Stimulated activated CD4-positive, alpha-beta T cell treated with anti-CD3 and anti-CD28 coated beads, Interleukin-1b, Interleukin-23, amount 100 ng/mL, for 24 hours (primary cell): ENCODE measurements around the gene CHCHD6.

ENCODE experiments used
- DNase-seq, 4 experiments: peaks; one replicate each; pipeline ENCODE4 v3.0.0-alpha.2; 2020; ENCODE audit warnings: low read depth in 4 of 4, low spot score in 1 of 4

Gene CHCHD6

DNA sequence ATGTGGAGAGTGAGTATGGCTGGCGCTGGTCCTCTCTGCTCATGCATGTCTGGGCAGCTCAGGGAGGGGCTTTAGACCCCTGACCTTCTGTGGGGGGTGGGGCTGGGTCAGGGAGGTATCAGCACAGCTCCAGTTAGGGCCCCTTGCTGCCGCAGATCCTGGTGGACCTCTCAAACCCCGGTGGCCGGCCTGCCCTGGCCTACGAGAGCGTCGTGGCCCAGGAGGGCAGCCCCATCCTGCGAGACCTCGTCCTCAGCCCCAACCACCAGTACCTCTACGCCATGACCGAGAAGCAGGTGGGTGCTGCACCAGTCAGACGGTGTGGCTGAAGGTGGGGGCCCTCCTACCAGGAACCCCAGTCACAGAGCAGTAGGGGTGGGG lies 299.1 kb downstream of the CHCHD6 start:
- no peak for DNase-seq

DNA sequence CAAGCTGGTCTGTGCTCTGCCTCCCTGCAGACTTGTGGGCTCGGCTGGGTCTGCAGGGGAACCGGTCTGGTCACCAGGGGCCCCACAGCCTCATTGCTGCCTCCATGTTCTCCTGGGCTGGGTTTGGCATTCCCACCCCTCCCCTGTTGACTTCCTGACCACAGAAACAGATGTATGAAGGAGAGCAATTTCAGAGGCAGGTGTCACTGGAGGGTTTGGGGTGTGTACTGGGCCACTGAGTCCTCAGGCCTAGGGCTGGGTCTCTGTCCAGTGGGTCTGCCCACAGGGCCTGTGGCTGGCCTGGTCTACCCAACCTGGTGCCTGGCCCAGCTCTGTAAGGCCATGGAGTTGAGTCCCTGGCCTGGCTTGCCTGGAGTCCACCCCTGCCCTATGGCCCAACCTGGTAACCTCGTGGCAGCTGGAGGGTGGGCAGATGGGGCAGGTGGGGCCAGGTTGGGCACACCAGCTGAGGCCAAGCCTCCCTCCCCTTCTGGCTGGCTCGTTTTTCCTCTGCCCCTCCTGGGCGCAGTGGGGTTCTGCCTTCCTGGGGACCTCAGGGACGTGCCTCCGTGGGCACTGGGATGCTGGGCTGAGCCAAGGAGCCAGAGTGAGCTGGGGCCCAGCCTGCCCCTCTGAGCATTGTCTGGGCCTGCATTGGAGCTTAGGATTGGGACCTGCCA lies 299.7 kb downstream of the CHCHD6 start:
- DNase-seq = no peak

DNA sequence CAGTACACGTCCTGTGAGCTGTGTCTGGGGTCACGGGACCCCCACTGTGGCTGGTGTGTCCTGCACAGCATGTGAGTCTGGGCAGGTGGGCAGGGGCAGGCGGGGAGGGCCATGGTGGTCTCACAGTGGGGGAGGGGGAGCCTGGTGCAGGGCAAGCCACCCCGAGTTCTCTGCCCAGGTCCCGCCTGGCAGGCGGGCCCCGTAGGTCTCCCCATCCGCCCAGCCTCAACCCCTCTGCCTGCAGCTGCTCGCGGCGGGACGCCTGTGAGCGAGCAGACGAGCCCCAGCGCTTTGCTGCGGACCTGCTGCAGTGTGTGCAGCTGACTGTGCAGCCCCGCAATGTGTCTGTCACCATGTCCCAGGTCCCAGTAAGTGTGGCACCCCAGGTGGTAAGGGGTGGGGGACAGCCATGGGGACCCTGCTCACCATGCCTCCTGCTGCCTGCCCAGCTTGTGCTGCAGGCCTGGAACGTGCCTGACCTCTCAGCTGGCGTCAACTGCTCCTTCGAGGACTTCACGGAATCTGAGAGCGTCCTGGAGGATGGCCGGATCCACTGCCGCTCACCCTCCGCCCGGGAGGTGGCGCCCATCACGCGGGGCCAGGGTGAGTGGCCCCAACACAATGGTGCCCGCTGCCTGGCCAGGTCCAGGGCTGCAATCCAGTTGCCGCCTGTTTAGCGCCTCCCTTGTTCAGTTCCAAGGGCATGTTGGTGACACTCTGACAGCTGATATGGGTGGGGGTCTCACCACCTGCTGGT lies 300.8 kb downstream of the CHCHD6 start:
- DNase-seq = no peak

DNA sequence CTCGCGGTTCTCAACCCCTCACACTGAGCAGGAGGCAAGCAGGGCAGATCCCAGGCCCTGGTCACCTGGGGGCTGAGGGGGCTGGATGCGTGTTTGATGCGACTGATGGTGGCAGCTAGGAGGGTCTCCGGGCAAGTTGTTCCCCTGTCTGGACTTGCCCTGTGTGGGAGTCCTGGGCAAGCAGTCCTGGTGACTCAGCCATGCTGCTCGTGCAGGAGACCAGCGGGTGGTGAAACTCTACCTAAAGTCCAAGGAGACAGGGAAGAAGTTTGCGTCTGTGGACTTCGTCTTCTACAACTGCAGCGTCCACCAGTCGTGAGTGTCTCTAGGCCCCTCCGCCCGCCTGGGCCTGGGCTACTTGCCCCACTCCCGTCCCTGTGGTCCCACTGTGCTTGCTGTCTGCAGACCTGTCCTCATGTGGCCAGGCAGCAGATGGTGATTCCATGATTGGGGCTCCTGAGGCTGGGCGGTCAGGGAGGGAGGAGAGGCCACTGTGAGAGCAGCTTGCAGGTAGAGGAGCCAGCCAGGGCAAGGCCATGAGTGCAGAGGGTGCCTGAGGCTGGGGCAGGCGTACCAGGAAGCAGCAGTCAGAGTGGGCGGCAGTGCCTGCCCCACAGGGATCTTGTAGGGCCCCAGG lies 301.9 kb downstream of the CHCHD6 start:
- DNase-seq = no peak

DNA sequence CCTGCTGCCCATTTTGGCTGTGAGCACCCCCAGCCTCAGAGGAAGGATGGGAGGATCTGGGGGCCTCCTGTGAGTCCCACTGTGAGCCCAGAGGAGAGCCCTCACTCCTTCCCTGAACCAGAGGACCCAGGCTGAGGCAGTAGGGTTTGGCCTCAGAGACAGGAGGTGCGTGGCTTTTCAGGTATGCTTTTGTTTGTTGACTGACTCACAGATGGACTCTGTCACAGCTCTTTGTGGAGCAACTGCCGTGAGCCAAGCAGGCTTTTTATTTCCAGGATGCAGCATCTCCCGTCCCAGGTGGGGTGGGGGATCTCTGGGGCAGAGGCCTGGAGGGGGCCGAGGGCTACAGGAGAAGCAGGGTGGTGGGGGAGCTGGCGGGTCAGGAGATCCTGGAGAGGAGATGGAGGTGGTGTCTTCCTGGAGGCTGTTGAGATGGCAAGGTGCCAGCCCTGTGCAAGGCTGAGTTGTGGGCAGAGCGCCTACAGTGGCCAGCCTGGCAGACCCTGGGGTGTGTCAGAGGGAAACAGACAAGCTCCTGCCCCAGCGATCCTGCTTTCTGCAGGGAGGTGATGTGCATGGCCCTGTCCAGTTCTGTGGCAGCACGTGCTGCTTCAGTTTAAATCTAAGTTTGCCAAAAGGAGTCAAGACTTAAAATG lies 302.9 kb downstream of the CHCHD6 start:
- no peak for DNase-seq

DNA sequence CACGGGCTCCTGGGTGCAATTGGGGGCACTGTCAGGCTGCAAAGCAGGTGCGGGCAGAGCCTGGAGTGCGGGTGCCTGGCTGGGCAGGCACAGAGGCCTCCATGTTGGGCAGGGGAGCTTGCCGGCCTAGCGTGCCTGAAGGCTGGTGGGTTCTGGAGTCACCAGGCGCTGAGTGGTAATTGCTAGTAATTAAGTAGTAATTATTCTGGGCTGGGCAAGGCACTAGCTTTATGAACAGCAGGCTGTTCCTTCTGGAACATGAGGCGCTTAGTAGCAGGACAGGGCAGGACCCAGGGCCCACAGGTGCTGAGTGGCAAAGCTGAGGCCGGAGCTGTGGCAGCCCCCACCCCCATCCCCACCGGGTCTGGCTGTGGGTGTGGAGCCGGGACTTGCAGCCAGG lies 304.2 kb downstream of the CHCHD6 start:
- DNase-seq = no peak

DNA sequence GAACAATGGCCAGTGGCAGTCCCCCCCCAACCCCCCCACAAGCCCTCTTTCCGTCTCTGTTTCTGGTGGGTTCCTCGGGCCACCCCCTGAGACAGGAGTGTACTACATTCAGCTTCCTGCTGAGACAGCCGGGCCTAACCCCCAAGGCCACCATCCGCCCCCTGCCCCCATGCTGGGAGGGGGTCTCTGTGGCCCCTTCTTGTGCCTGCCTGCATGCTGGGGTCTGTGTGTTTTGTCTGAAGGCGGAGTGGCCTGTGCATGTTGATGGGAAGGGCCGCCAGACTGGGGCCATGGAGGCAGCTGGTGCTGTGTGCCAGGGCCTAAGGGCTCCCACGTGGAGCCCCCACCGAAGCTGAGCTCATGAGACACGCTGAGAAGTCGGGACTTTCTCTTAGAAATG lies 305.5 kb downstream of the CHCHD6 start:
- no peak for DNase-seq
